PFSK-1 (cell line): Measurements from ENCODE around the gene CLASP1.

Experiments used
- FOXP2 ChIP-seq: optimal IDR thresholded peaks from 2 replicates; pipeline ENCODE3; 2011; ENCODE audit warnings: borderline replicate concordance, control low read depth, inconsistent platforms; ENCODE audit not compliant: insufficient read depth; ENCODE audit errors: extremely low read length, extremely low read depth
- POLR2AphosphoS5 ChIP-seq: IDR thresholded peaks from 2 replicates; pipeline ENCODE4 v1.6.1; 2012; ENCODE audit warnings: low read depth, mild to moderate bottlenecking, control low read depth, low read length, moderate library complexity
- SIN3A ChIP-seq: IDR thresholded peaks from 2 replicates; pipeline ENCODE4 v1.6.1; 2012; ENCODE audit warnings: mild to moderate bottlenecking, low read length, moderate library complexity, borderline replicate concordance; ENCODE audit not compliant: insufficient read depth
- TAF1 ChIP-seq: IDR thresholded peaks from 2 replicates; pipeline ENCODE4 v1.6.1; 2012; ENCODE audit warnings: low read length, control low read depth, borderline replicate concordance; ENCODE audit not compliant: insufficient read depth
- TF ChIP-seq, protein P1 (sequence below), 2 experiments: IDR thresholded peaks; 2 replicates each; pipeline versions ENCODE4 v1.6.1 to v1.8.0; 2011 to 2012; ENCODE audit warnings: low read depth in 2 of 2, low read length in 2 of 2, control low read depth in 1 of 2, inconsistent platforms in 1 of 2, mild to moderate bottlenecking in 1 of 2, moderate library complexity in 1 of 2; ENCODE audit not compliant: insufficient read depth in 1 of 2

Gene CLASP1

DNA sequence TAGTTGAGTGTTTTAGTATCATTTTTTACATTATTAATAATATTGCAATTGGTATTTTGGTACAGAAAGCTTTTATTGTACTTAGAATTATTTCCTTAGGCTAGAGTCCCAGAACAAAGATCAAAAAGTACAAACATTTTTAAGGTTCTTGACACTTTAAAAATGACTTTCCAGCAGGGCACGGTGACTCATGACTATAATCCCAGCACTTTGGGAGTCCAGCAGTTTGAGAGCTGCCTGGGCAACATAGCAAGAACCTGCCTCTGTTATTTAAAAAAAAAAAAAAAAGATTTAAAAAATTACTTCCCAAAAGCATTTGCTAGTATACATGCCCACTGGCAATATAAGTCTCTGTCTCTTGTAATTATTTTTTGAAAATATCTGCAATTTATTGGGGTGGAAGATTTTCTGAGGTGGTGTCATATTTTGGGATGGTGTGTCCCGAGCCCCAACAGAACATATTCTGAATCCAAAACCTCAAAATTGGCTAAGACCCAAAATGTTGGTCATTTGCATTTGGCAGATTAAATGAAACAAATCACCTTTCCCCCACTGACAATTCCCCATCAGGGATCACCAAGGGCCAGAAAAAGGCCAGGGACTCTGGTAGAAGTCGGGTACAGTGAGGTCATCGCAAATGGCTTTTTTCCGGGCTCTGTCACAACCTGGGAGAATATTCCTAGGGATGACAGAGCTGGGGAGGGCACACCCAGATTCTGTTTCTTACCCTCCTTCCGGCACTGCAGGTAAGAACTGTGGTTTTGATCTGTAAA is 45.3 kb upstream of the CLASP1 start:
- TF ChIP-seq TAF1: no peak
- no peak for TF ChIP-seq POLR2AphosphoS5
- TF ChIP-seq SIN3A: no peak
- no peak for TF ChIP-seq FOXP2
- TF ChIP-seq, protein P1, sequence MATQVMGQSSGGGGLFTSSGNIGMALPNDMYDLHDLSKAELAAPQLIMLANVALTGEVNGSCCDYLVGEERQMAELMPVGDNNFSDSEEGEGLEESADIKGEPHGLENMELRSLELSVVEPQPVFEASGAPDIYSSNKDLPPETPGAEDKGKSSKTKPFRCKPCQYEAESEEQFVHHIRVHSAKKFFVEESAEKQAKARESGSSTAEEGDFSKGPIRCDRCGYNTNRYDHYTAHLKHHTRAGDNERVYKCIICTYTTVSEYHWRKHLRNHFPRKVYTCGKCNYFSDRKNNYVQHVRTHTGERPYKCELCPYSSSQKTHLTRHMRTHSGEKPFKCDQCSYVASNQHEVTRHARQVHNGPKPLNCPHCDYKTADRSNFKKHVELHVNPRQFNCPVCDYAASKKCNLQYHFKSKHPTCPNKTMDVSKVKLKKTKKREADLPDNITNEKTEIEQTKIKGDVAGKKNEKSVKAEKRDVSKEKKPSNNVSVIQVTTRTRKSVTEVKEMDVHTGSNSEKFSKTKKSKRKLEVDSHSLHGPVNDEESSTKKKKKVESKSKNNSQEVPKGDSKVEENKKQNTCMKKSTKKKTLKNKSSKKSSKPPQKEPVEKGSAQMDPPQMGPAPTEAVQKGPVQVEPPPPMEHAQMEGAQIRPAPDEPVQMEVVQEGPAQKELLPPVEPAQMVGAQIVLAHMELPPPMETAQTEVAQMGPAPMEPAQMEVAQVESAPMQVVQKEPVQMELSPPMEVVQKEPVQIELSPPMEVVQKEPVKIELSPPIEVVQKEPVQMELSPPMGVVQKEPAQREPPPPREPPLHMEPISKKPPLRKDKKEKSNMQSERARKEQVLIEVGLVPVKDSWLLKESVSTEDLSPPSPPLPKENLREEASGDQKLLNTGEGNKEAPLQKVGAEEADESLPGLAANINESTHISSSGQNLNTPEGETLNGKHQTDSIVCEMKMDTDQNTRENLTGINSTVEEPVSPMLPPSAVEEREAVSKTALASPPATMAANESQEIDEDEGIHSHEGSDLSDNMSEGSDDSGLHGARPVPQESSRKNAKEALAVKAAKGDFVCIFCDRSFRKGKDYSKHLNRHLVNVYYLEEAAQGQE (IDR thresholded peaks at IDR 0.05; ENCODE audit: insufficient read depth in 1 of 2, low read depth in 2 of 2, low read length in 2 of 2): no peak

DNA sequence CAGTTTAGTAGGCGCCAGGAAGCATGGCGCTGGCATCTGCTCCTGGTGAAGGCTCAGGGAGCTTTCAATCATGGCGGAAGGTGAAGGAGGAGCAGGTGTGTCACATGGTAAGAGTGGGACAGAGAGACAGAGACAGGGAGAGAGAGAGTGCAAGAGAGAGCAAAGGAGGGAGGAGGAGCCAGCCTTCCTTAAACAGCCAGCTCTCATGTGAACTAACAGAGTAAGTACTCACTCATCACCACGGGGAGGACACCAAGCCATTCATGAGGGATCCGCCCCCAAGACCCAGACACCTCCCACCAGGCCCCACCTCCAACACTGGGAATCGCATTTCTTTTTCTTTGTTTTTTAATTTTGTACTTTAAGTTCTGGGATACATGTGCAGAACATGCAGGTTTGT is 40.8 kb upstream of the CLASP1 start:
- TF ChIP-seq POLR2AphosphoS5 (no peak), TAF1 (no peak), SIN3A (no peak), FOXP2 (no peak)
- TF ChIP-seq, protein P1 (IDR thresholded peaks at IDR 0.05; ENCODE audit: insufficient read depth in 1 of 2, low read depth in 2 of 2, low read length in 2 of 2): no peak

DNA sequence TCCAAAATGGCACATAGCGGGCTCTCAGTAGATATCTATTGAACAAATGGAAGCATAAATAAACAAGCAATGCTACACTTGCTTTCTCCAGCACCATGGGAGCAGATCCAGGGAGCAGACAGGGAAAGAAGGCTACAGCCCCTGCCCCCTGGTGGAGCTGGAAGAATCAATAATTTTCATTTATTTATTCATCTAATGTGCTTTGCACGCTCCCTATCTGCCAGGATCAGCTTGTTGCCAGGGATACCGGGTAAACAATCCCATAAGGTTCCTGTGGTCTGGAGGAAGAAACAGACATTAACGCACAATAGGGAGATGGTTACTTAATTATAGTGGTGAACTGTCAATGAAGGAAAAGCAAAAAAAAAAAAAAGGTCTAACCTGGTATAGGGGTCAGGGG is 40.1 kb upstream of the CLASP1 start:
- TF ChIP-seq TAF1: no peak
- TF ChIP-seq FOXP2: no peak
- TF ChIP-seq, protein P1 (IDR thresholded peaks at IDR 0.05; ENCODE audit: insufficient read depth in 1 of 2, low read depth in 2 of 2, low read length in 2 of 2): no peak
- TF ChIP-seq POLR2AphosphoS5: no peak
- no peak for TF ChIP-seq SIN3A

DNA sequence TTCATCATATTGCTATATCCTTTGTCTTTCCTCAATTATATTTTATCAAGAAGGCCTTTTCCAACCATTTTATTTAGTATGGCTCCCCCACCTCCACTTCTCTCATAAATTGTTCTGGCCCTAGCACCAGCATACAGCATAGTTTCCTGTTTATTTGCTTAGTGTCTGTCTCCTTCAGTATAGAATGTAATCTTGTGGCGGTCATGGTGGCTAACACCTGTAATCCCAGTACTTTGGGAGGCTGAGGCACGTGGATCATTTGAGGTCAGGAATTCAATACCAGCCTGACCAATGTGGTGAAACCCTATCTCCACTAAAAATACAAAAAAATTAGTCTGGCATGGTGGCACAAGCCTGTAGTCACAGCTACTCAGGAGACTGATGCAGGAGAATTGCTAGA is 39.6 kb upstream of the CLASP1 start:
- TF ChIP-seq, protein P1 (IDR thresholded peaks at IDR 0.05; ENCODE audit: insufficient read depth in 1 of 2, low read depth in 2 of 2, low read length in 2 of 2): no peak
- TF ChIP-seq FOXP2: no peak
- no peak for TF ChIP-seq TAF1

DNA sequence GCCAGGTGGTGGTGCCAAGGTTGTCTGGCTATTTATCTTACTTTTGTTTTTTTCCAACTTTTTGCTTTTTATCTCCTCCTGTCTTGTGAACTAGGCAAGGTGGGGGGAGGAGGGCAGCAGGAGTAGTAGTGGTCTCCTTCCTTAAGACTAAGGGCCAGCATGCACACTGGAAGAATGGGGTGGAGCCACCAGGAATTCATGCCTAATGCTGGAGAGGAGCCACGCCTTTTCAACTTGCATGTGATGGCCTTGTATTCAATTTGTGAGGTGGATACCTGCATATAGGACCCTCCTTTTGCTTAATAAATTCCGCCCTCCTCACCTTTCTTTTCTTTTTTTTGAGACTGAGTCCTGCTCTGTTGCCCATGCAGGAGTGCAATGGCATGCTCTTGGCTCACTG is 37.6 kb upstream of the CLASP1 start:
- TF ChIP-seq, protein P1 (IDR thresholded peaks at IDR 0.05; ENCODE audit: insufficient read depth in 1 of 2, low read depth in 2 of 2, low read length in 2 of 2): no peak
- no peak for TF ChIP-seq TAF1
- no peak for TF ChIP-seq FOXP2
- no peak for TF ChIP-seq SIN3A
- no peak for TF ChIP-seq POLR2AphosphoS5
